ENCODE measurements around the gene SCAPER. TPM values are rescaled to one million over a fixed set of nuclear protein-coding genes. Genes with fewer than 3 reads are reported as not detected.
"Not testable (repeated sequence)": the region's sequence is repeated elsewhere in the genome, so short reads cannot be mapped to it uniquely, and the experiment has no call there.

Gene SCAPER
- total RNA-seq, 4 donors from 2014 or later: 18.7 to 22.4 (median 19.2) TPM

DNA sequence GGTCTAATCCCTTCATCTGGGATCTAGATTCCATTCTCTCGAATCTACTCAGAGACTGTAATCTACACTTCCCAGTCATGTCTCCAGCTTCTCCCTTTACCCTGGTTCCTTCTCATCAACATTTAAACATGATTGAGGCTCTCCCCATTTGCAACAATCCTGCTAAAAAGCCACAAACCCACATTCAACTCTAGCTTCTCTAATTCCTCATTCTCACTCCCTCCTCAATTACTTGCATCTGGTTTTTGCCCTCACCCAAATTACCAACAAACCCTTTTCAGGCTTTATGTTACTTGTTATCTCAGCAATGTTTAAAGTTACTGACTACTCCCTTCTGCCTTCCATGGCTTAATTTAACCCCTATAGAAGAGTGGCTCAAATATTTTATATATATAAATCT lies 605.4 kb downstream of the SCAPER start:
- no peak overlapping the region for H3K4me3 ChIP-seq
- TF ChIP-seq EP300 (IDR thresholded peaks at IDR 0.05): no peak
- TF ChIP-seq POLR2A (IDR thresholded peaks at IDR 0.05; ENCODE audit: low read depth): no peak
- TF ChIP-seq POLR2AphosphoS5 (IDR thresholded peaks at IDR 0.05): no peak
- TF ChIP-seq, protein P1, sequence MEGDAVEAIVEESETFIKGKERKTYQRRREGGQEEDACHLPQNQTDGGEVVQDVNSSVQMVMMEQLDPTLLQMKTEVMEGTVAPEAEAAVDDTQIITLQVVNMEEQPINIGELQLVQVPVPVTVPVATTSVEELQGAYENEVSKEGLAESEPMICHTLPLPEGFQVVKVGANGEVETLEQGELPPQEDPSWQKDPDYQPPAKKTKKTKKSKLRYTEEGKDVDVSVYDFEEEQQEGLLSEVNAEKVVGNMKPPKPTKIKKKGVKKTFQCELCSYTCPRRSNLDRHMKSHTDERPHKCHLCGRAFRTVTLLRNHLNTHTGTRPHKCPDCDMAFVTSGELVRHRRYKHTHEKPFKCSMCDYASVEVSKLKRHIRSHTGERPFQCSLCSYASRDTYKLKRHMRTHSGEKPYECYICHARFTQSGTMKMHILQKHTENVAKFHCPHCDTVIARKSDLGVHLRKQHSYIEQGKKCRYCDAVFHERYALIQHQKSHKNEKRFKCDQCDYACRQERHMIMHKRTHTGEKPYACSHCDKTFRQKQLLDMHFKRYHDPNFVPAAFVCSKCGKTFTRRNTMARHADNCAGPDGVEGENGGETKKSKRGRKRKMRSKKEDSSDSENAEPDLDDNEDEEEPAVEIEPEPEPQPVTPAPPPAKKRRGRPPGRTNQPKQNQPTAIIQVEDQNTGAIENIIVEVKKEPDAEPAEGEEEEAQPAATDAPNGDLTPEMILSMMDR (IDR thresholded peaks at IDR 0.05): no peak
- H3K27ac ChIP-seq (replicated peaks in 1 of 4): no peak overlapping the region
- no peaks in the 10 kb centered on the region for H3K36me3 ChIP-seq
- no peaks in the 10 kb centered on the region for H3K9me3 ChIP-seq
- peaks cover 15 to 38% (median 23%) of the 10 kb centered on the region in 4 donors for H3K4me1 ChIP-seq
- WGBS: 77% methylated on average over 1 of the region's 1 CpG
- DNase-seq (ENCODE audit: extremely low spot score): no peak
- intact Hi-C loops (cut with DNase I): no loop called here
- no peaks in the 10 kb centered on the region for H3K27me3 ChIP-seq

DNA sequence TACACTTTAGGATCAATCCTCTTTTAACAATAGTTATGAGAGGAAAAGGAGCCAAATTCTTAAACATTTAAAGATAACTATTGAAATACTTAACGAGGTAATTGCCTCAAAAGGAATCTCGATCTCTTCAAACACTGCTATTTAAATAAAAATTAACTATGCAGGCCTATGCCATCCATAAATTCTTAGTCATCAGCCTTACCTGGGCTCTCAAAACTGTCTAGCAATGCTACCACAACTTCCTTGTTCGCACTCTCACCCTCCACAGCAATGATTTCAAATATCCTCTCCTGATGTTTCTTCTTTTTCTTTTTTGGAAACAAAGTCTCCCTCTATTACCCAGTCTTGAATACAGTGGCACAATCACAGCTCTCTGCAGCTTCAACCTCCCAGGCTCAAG lies 606.2 kb downstream of the SCAPER start:
- TF ChIP-seq POLR2A (IDR thresholded peaks at IDR 0.05; ENCODE audit: low read depth) (no peak), POLR2AphosphoS5 (IDR thresholded peaks at IDR 0.05) (no peak), EP300 (IDR thresholded peaks at IDR 0.05) (no peak)
- TF ChIP-seq, protein P1 (IDR thresholded peaks at IDR 0.05): no peak
- no peak overlapping the region for H3K4me3 ChIP-seq
- H3K9me3 ChIP-seq: no peaks in the 10 kb centered on the region
- intact Hi-C loops (cut with DNase I): no loop called here
- H3K36me3 ChIP-seq: no peaks in the 10 kb centered on the region
- peaks cover 18 to 38% (median 25%) of the 10 kb centered on the region in 4 donors for H3K4me1 ChIP-seq
- 89% methylated on average over 3 of the region's 3 CpGs for WGBS
- H3K27me3 ChIP-seq: no peaks in the 10 kb centered on the region
- no peak for DNase-seq (ENCODE audit: extremely low spot score)
- no peak overlapping the region for H3K27ac ChIP-seq (replicated peaks in 1 of 4)

DNA sequence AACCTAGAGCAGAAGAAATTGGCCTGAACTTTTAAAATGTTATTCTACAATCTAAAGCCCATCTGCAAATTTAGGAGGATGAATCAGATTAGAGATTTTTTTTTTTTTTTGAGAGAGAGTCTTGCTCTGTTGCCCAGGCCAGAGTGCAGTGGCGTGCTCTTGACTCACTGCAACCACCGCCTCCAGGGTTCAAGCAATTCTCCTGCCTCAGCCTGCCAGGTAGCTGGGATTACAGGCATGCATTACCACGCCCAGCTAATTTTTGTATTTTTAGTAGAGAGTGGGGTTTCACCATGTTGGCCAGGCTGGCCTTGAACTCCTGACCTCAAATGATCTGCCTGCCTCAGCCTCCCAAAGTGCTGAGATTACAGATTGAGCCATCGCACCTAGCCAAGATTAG lies 607.2 kb downstream of the SCAPER start:
- H3K27ac ChIP-seq (replicated peaks in 1 of 4); H3K4me3 ChIP-seq; DNase-seq (ENCODE audit: extremely low spot score); intact Hi-C loops (cut with DNase I); H3K9me3 ChIP-seq; H3K27me3 ChIP-seq; H3K36me3 ChIP-seq: not testable (repeated sequence)
- H3K4me1 ChIP-seq: peaks cover 16 to 44% (median 31%) of the 10 kb centered on the region in 4 donors
- 96% methylated on average over 4 of the region's 4 CpGs for WGBS

Small RNAs within 50 kb of the gene (small RNA-seq; reads per million reads assigned to genes)
- 0 reads per million in 3 donors for gene AC090751.1
- gene MIR3713: 0 reads per million in 3 donors

Other genes with a start within 250 kb of the SCAPER start
- 10 to 100 TPM; 35.6 to 55.6 (median 43.0) TPM for gene RCN2, start 26.4 kb upstream of the SCAPER start, total RNA-seq
- gene PSTPIP1, start 89.8 kb upstream of the SCAPER start, total RNA-seq: 10 to 100 TPM in 1 of 4 donors, 1 to 10 TPM in 3; 7.7 to 11.8 (median 8.1) TPM
- gene TSPAN3, start 165.8 kb upstream of the SCAPER start, total RNA-seq: 100 to 1,000 TPM in 3 of 4 donors, 10 to 100 TPM in 1; 92.2 to 165 (median 131) TPM

Measured in esophagus muscularis mucosa (tissue), 4 donors.